Inflammatory macrophage (primary cell): ENCODE measurements around the gene FAM20C.
"Not testable (repeated sequence)": the region's sequence is repeated elsewhere in the genome, so short reads cannot be mapped to it uniquely, and the experiment has no call there.

Source experiments
- DNase-seq, 2 donors: peaks; one replicate each; pipeline ENCODE4 v3.0.0-alpha.2; 2020 to 2022

The FAM20C gene

DNA sequence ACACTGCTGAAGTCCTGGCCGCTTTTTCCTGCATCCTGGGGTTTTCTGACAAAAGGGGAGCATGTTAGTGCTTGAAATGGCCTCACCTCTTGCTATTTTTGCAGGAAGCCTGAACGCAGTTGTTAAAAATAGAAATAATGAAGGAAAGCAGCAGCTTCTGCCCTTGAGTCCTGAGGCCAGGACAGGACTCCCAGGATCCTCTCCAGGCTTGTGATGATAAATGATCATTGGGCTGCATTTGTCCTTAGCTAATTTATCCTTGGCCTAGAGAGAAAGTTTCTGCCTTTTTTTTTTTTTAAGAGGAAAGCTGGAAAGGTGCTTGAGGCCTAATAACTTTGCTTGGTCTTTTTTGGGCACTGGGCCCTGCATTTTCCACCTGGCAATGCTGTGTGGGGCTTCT lies 17.7 kb upstream of the FAM20C start:
- no peak for DNase-seq

GRCh38 chr7:175955-176354 lies 16.4 kb upstream of the FAM20C start:
- DNase-seq: no peak

DNA sequence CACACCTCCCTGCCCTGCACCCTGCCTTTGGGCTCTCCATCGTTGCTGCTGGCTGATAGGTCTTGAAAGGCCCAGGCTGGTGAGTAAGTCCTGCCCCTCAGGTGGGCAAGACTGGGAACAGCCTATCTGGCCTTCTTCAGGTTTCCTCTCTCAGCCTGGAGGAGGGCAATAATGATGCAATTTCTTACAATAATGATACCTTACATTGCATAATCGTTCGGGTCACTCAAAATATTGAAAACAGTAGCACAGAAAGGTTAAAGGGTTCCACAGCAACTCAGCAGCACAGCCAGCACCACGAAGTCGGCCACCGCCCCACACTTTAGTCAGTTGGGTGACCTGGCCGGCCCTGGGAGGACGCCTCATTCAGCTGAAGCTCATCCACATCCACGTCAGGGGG lies 16.0 kb upstream of the FAM20C start:
- DNase-seq: no peak

- DNase-seq: no peak
Measured at GRCh38 chr7:176786-177459, 15.4 kb upstream of the FAM20C start.

DNA sequence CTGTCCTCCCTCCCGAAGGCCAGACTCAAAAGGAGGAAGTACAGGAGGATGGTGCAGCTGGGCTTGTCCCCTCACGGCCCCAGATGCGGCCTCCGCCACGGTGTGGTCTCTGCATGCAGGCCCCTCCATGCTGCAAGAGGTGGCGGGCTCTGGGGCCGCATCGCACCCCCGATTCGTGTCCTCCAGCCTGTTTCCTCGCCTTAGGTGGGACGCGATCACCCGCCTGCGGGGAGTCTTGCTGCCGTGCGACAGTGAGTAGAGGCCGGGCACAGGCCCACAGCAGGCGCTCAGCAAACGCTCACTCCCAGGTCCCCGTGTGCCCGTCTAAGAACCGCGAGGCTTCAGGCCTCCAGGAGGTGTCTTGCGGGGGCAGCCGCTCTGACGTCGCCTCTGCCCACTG lies 13.9 kb upstream of the FAM20C start:
- no peak for DNase-seq

- no peak for DNase-seq
Measured at GRCh38 chr7:179209-179681, 13.1 kb upstream of the FAM20C start.

GRCh38 chr7:179948-180694 lies 12.2 kb upstream of the FAM20C start:
- DNase-seq: no peak

DNA sequence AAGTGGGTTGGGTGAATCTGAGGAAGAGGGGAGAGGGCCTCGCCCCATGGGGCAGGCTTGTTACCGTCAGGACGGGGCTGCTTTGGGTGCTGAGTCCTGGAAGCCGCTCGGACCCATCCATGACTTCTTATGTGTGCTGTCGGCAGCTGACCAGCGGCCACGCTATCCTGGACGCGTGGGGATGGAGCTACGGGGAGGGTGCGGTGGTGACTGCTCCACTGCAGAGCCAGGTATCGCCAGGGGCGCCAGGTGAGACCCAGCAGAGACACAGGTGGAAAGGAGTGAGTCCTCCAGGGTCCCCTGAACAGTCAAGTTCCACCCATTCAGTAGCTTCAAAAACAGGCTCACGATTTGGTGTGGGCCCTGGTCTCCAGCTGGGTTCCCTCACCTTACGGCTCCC lies 10.6 kb upstream of the FAM20C start:
- no peak for DNase-seq

DNA sequence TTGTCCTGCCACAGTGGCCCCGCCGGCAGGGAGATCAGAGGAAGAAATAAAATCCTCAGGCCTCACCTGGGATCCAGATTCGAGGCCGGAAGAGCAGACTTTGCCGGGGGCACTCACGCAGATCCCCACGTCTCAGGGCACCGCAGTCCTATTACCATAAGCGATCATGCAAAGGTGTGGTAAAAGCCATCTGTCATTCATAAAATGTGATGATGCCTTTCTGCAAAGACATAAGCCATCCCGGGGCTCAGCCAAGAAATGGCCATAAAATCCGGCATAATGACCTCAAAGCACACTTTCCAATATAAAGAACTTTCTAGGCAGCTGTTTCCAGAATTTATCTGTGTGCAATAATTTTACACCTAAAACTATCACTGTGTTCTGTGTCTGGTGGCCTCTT lies 9.9 kb upstream of the FAM20C start:
- DNase-seq: not testable (repeated sequence)

GRCh38 chr7:183496-184292 lies 8.7 kb upstream of the FAM20C start:
- DNase-seq: no peak

- DNase-seq: no peak
Measured at GRCh38 chr7:184294-185264, 7.8 kb upstream of the FAM20C start.

DNA sequence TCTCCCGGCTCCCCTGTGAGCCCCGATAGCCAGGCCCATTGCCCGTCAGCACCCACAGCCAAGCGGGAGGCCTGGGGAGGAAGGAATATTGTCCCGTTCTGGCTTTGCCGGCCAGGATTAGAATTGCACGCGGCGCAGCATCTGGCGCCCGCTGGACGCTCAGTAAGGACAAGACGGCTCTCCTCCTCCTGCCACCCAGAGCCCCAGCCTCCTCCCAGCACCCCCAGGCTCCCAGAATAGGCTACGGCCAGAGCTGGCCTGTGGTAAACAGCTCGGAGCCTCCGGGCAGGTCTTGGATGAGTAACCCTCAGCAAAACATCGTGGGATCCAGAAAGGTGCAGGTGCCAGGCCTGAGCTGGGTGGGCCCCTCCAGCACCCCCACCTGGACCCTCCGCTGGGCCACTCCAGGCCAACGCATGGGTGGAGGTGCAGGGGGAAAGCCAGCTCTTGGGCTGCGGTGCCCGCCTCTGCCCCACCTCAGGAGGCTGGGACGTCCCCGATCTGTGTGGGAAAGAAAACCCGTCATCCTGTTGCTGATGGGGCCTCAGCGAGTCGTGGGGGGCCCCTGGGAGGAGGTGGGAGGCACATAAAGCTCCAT lies 5.8 kb upstream of the FAM20C start:
- no peak for DNase-seq

- no peak for DNase-seq
Measured at GRCh38 chr7:187227-187927, 5.0 kb upstream of the FAM20C start.

DNA sequence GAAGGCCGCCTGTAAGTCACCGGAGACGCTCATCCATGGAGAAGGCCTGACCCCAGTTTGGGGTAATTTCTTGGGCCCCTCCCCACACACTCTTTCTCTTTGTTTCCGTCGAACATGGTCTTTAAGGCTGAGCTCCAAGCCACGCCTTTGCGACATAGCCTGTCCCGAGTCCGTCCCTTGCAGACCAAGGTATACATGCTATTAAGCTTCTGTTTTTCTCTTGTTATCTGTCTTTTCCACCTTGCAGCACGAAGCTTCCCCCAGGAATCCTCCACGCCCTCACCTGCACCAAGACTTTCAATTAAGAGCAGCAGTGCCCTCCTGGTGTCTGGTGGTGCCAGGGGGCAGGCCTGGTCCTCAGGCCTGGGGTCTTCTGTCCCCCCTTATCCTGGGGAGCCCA lies 4.2 kb upstream of the FAM20C start:
- no peak for DNase-seq

DNA sequence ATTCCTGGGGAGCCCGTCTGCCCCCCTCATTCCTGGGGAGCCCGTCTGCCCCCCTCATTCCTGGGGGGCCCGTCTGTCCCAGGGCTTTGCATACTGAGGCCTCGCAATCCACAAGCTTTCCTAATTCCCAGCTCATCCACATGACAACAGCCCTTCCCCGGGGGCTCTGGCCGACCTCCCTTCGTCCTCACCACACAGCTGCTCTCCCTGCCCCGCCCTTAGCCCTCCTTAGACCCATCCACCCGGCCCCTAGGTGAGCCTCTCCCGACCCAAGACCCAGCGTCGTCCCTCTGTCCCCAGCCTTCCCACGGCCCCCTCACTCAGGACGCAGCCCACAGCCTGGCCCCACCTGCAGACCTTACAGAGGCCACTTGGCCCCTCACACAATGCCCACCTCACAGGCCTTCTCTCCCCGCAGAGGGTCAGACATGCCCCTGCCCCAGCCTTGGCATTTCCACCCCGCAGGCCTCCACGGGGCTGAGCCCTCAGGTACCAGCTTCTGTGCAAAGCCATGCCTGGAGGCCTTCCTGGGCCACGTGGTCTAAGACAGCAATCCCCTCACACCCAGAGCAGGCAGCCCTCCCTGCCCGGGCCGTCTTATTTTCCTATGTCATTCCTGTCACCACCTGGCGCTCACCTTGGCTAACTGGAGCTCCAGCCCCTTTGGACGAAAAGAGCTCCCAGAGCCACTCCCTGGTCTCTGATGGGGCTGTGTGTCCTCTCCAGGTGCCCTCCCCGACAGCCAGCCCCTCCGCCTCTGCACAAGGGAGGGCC lies 3.5 kb upstream of the FAM20C start:
- DNase-seq: no peak

DNA sequence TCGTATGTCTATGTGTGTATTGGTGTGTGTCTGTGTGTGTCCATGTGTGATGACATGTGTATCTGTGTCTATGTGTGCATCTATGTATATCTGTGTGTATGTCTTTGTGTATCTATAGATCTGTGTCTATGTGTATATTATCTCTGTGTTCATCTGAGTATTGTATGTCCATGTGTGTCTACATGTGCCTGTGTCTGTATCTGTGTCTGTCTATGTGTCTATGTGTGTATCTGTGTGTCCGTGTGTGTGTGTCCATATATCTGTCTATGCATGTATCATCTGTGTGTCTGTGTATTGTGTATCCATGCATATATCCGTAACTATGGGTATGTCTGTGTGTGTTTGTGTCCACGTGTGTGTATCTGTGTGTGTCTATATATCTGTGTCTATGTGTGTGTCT lies 2.7 kb upstream of the FAM20C start:
- no peak for DNase-seq

- DNase-seq: no peak
Measured at GRCh38 chr7:190196-190595, 2.2 kb upstream of the FAM20C start.

GRCh38 chr7:191105-191980 lies 1.0 kb upstream of the FAM20C start:
- DNase-seq: peak; percentile 67 to 89
